Head of caudate nucleus (tissue), 42 donors: ENCODE data around the gene RNF150.

Experiments used
- DNase-seq, 42 donors: peaks; one replicate each; pipeline versions ENCODE4 v3.0.0 to v3.0.0-alpha.2; 2020 to 2021; ENCODE audit warnings: mixed read lengths in 7 of 42
- intact Hi-C: fragments of 100-400 bp; cut with DNase I; formaldehyde crosslinking; loops from one replicate; pipeline ENCODE4 v1.15.0; 2022

The RNF150 gene

GRCh38 chr4:141046255-141046654, 87.0 kb downstream of the RNF150 start:
- DNase-seq: no peak
- intact Hi-C loops: no loop called here

GRCh38 chr4:141045848-141046247, 87.4 kb downstream of the RNF150 start:
- no peak for DNase-seq
- intact Hi-C loops: no loop called here

GRCh38 chr4:141041021-141041476, 92.2 kb downstream of the RNF150 start:
- intact Hi-C loops: no loop called here

GRCh38 chr4:141039156-141039555, 94.1 kb downstream of the RNF150 start:
- intact Hi-C loops: no loop called here
- no peak for DNase-seq

More at GRCh38 chr4:141041021-141041476, 92.2 kb downstream of the RNF150 start:
- DNase-seq: no peak

- DNase-seq: no peak
- intact Hi-C loops: no loop called here
Measured at GRCh38 chr4:141038428-141038827, 94.8 kb downstream of the RNF150 start.

- DNase-seq: no peak
Measured at GRCh38 chr4:141037446-141037845, 95.8 kb downstream of the RNF150 start.

GRCh38 chr4:141036786-141037185, 96.5 kb downstream of the RNF150 start:
- no peak for DNase-seq

More at GRCh38 chr4:141037446-141037845, 95.8 kb downstream of the RNF150 start:
- intact Hi-C loops: no loop called here

GRCh38 chr4:141035920-141036319, 97.3 kb downstream of the RNF150 start:
- intact Hi-C loops: no loop called here
- DNase-seq: no peak

More at GRCh38 chr4:141036786-141037185, 96.5 kb downstream of the RNF150 start:
- intact Hi-C loops: no loop called here

GRCh38 chr4:141028024-141028529, 105.2 kb downstream of the RNF150 start:
- DNase-seq: no peak
- intact Hi-C loops: no loop called here

GRCh38 chr4:141027421-141027820, 105.8 kb downstream of the RNF150 start:
- intact Hi-C loops: no loop called here
- no peak for DNase-seq

GRCh38 chr4:141026900-141027299, 106.4 kb downstream of the RNF150 start:
- intact Hi-C loops: no loop called here
- DNase-seq: no peak

GRCh38 chr4:141023051-141023450, 110.2 kb downstream of the RNF150 start:
- DNase-seq: no peak
- intact Hi-C loops: no loop called here

- DNase-seq: no peak
- intact Hi-C loops: no loop called here
Measured at GRCh38 chr4:141022111-141022695, 111.1 kb downstream of the RNF150 start.

GRCh38 chr4:141021397-141022110, 111.7 kb downstream of the RNF150 start:
- intact Hi-C loops: no loop called here
- DNase-seq: no peak

- no peak for DNase-seq
Measured at GRCh38 chr4:141020801-141021261, 112.4 kb downstream of the RNF150 start.

GRCh38 chr4:141019768-141020167, 113.5 kb downstream of the RNF150 start:
- DNase-seq: no peak
- intact Hi-C loops: no loop called here

More at GRCh38 chr4:141020801-141021261, 112.4 kb downstream of the RNF150 start:
- intact Hi-C loops: no loop called here

- intact Hi-C loops: no loop called here
- DNase-seq: peak in 4 of 42 donors; percentile 16 to 19 (median 18)
Measured at GRCh38 chr4:141016117-141016798, 117.0 kb downstream of the RNF150 start.

- intact Hi-C loops: no loop called here
- no peak for DNase-seq
Measured at GRCh38 chr4:141013899-141014298, 119.4 kb downstream of the RNF150 start.

GRCh38 chr4:141011901-141012315, 121.4 kb downstream of the RNF150 start:
- intact Hi-C loops: no loop called here
- peak in 21 of 42 donors; percentile 4 to 57 (median 24) for DNase-seq

GRCh38 chr4:141009931-141010330, 123.3 kb downstream of the RNF150 start:
- intact Hi-C loops: no loop called here
- DNase-seq: no peak
